Measurements from ENCODE around the gene SNAPC4. TPM values are rescaled to one million over a fixed set of nuclear protein-coding genes. Genes with fewer than 3 reads are reported as not detected.

The SNAPC4 gene
- total RNA-seq, 6 experiments from 2014 or later = 3.8 to 6.5 (median 5.4) TPM

- Histone ChIP-seq H3K27ac (peak overlapping the region in 2 of 3 donors; percentile 77 to 78), H3K27me3 (no peaks in the 10 kb centered on the region), H3K4me1 (peaks cover 0 to 33% (median 13%) of the 10 kb centered on the region in 4 donors), H3K4me3 (no peak overlapping the region), H3K36me3 (peaks cover 0 to 42% (median 10%) of the 10 kb centered on the region in 4 donors), H3K9me3 (no peaks in the 10 kb centered on the region)
- no peak for TF ChIP-seq POLR2A (IDR thresholded peaks at IDR 0.05)
- TF ChIP-seq CTCF (IDR thresholded peaks at IDR 0.05) = no peak
- DNase-seq (no peak), ATAC-seq (peak in 3 of 4 donors; percentile 1 to 33 (median 10))
- intact Hi-C loops (cut with DNase I) = no loop called here
- 10% methylated on average over 3 of the region's 4 CpGs for WGBS (ENCODE audit: insufficient coverage, low coverage, low lambda C conversion rate, missing lambda C conversion rate)
These were observed 3.8 kb downstream of the SNAPC4 start for GRCh38 chr9:136396219-136396515.

GRCh38 chr9:136395345-136396218, 4.4 kb downstream of the SNAPC4 start:
- Histone ChIP-seq H3K4me1 (peaks cover 0 to 32% (median 13%) of the 10 kb centered on the region in 4 donors), H3K27me3 (no peaks in the 10 kb centered on the region), H3K36me3 (peaks cover 0 to 47% (median 10%) of the 10 kb centered on the region in 4 donors), H3K27ac (peak overlapping the region in 2 of 3 donors; percentile 77 to 78), H3K9me3 (no peaks in the 10 kb centered on the region), H3K4me3 (no peak overlapping the region)
- 54% methylated on average over 17 of the region's 26 CpGs for WGBS (ENCODE audit: insufficient coverage, low coverage, low lambda C conversion rate, missing lambda C conversion rate)
- peak; percentile 76 to 82 (median 79) for ATAC-seq
- peak; percentile 84 to 93 (median 92) for DNase-seq
- intact Hi-C loops (cut with DNase I) = no loop called here
- TF ChIP-seq CTCF (IDR thresholded peaks at IDR 0.05) (no peak), POLR2A (IDR thresholded peaks at IDR 0.05) (peak; percentile 60)

DNA sequence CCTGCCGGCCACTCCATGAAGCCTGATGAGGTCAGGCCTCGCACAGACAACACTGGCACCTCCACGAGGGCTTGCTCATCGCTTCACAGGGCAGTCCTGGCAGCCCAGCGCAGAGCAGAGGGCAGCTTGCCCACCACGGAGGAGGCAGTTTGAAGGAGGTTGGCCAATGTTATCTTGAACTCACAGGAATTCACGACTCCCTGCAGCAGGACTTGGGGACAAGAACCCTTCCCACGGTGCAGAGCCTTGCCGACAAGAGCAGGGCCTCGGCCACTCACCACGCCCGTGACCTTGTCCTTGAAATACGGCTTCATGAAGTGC, 5.0 kb downstream of the SNAPC4 start:
- no peaks in the 10 kb centered on the region for H3K27me3 ChIP-seq
- H3K27ac ChIP-seq = peak overlapping the region in 2 of 3 donors; percentile 77 to 78
- peaks cover 0 to 27% (median 11%) of the 10 kb centered on the region in 4 donors for H3K4me1 ChIP-seq
- peaks cover 0 to 49% (median 10%) of the 10 kb centered on the region in 4 donors for H3K36me3 ChIP-seq
- DNase-seq = peak in 1 of 3 donors; percentile 39
- WGBS (ENCODE audit: insufficient coverage, low coverage, low lambda C conversion rate, missing lambda C conversion rate) = 73% methylated on average over 4 of the region's 13 CpGs
- ATAC-seq = no peak
- H3K9me3 ChIP-seq = no peaks in the 10 kb centered on the region
- TF ChIP-seq CTCF (IDR thresholded peaks at IDR 0.05) (no peak), POLR2A (IDR thresholded peaks at IDR 0.05) (no peak)
- H3K4me3 ChIP-seq = no peak overlapping the region
- intact Hi-C loops (cut with DNase I) = no loop called here

- ATAC-seq = no peak
These were observed 5.5 kb downstream of the SNAPC4 start for GRCh38 chr9:136394312-136395019.

More at GRCh38 chr9:136394312-136395019, 5.5 kb downstream of the SNAPC4 start:
- no peak for TF ChIP-seq CTCF (IDR thresholded peaks at IDR 0.05)
- TF ChIP-seq POLR2A (IDR thresholded peaks at IDR 0.05) = no peak
- intact Hi-C loops (cut with DNase I) = no loop called here
- no peak overlapping the region for H3K4me3 ChIP-seq
- DNase-seq = peak in 1 of 3 donors; percentile 18
- no peaks in the 10 kb centered on the region for H3K27me3 ChIP-seq
- WGBS (ENCODE audit: insufficient coverage, low coverage, low lambda C conversion rate, missing lambda C conversion rate) = 100% methylated on average over 1 of the region's 21 CpGs
- no peaks in the 10 kb centered on the region for H3K9me3 ChIP-seq
- peak overlapping the region in 1 of 3 donors; percentile 78 for H3K27ac ChIP-seq
- peaks cover 0 to 27% (median 11%) of the 10 kb centered on the region in 4 donors for H3K4me1 ChIP-seq
- peaks cover 0 to 54% (median 10%) of the 10 kb centered on the region in 4 donors for H3K36me3 ChIP-seq
